Activated T-helper 1 cell treated with Interleukin-2 at 50 U/mL for 16 hours (primary cell): ENCODE data around the gene PPFIBP1.
"Not testable (repeated sequence)": the region's sequence is repeated elsewhere in the genome, so short reads cannot be mapped to it uniquely, and the experiment has no call there.

Experiments
- DNase-seq: peaks from one replicate; pipeline ENCODE4 v3.0.0-alpha.2; 2020; ENCODE audit warnings: low read depth

The PPFIBP1 gene

DNA sequence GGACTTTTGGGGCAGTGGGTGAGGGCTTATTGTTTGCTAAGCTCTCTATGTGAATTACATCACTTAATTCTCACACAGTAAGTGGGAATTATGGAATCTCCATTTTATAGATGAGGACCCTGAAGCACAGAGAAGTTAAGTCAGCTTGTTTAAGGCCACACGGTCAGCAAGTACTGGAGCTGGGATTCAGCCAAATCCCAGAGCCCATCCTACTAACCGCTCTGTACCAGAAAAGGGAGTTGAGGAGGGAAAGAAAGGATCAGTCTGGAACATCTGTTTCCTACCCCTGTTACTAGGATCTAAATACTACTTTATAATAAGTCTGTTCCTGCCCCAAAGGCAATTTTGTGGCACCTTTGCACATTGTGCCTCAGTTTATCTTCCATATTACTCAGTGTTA lies 42.6 kb downstream of the PPFIBP1 start:
- DNase-seq = no peak

GRCh38 chr12:27571463-27571862 lies 47.5 kb downstream of the PPFIBP1 start:
- DNase-seq = no peak

DNA sequence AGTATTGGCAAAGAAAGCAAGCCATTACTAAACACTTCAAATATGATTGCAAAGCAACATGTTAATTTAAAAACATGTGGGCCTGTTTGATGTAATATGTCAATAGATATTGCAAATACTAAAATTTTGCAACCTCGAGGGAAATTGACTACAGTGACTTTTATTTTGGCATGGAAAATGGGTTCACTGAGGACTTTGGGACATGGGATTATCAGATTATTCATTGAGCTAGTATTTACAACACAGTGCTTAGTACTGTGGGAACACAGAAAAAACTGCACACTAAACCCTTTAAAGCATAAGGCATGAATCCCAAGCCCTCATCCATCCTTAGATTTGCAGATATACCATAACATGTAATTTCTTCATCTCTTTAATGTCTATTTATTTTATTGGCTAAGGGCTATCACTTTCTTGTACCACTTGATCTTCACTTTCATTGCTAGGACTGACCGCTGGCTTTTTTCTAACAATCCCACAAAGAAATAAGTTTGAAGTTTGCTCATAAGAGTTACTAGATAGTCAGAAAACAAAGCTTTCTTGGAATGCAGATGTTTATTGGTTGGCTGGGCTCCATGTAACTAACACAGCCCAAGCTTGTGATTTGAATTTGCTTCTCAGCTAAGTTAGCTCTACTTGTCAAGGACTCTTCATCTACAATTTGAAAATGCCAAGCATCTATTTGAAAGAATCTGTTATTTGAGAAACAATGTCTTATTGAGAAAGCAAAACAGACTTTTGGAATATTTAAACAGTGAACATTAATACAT lies 48.7 kb downstream of the PPFIBP1 start:
- no peak for DNase-seq

DNA sequence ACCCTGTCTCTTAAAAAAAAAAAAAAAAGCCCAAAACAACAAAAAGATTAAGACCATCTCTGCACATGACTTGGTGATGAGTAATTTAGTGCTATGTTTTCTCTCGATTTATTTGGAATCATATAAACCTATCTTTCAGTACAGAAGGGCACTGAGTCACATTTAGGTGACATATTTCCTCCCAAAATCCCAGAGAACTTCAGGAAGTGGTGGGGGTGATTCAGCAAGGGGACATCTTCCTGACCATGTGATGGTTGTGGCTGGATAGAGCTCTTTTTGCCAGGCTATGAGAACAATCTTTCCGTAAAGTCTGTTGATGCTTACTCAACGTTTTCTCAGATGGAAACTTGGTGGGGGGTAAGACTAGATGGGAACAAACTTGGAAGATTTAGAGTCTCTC lies 50.0 kb downstream of the PPFIBP1 start:
- DNase-seq = no peak

- no peak for DNase-seq
Observed at GRCh38 chr12:27575090-27575761, 51.2 kb downstream of the PPFIBP1 start.

GRCh38 chr12:27575762-27576118 lies 51.7 kb downstream of the PPFIBP1 start:
- no peak for DNase-seq

DNA sequence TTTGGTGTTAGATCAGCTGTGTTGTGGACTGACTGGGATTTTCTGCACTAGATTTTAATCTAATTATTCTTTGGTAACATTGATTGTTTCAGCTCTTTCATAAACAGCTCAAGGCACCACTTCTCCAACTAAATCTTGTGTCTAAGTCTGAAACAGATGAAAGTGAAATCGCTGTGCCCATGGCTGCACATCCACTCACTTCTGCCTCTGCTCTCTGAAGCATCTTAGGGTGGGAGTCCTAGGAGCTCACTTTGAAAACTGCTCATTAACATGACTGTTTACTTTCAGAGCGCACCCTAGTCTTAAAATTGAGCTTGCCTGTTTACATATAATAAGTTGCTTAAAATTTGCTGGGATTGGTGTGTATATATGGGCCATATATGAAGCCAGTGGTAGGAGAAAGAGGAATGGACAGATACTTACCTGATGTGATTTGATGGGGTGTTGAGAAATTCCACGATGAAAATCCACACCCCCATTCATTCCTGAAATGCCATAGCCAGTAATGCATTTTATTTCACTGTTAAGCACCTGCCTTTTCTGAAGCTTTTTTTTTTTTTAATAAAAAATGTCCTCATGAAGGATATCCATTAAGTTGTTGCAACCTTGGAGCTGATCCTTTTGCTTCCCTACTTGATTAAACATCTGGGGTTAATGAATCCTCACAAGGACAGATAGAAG lies 52.8 kb downstream of the PPFIBP1 start:
- DNase-seq = no peak

GRCh38 chr12:27577688-27578087 lies 53.7 kb downstream of the PPFIBP1 start:
- DNase-seq = no peak

- DNase-seq = no peak
Observed at GRCh38 chr12:27578689-27579372, 54.8 kb downstream of the PPFIBP1 start.

GRCh38 chr12:27580561-27581330 lies 56.7 kb downstream of the PPFIBP1 start:
- no peak for DNase-seq

- not testable (repeated sequence) for DNase-seq
Observed at GRCh38 chr12:27581331-27581671, 57.3 kb downstream of the PPFIBP1 start.

DNA sequence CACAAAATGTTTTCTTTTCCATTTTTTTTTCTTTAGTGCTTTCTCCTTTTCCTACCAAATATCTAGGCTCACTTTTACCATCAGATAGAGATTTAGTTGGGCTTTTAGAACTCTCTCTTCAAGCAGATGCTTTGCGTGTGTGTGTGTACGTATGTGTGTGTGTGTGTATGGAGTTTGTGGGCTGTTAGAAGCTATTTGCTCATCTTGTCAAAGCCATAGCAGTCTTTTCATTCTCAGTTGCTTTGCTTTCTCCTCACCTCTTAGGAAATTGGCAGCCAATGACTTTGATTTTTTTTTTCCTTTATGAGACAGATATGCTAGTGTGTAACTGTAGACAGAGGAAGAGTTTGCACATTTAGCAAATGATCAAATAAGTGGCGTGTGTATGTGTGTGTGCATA lies 57.8 kb downstream of the PPFIBP1 start:
- not testable (repeated sequence) for DNase-seq

DNA sequence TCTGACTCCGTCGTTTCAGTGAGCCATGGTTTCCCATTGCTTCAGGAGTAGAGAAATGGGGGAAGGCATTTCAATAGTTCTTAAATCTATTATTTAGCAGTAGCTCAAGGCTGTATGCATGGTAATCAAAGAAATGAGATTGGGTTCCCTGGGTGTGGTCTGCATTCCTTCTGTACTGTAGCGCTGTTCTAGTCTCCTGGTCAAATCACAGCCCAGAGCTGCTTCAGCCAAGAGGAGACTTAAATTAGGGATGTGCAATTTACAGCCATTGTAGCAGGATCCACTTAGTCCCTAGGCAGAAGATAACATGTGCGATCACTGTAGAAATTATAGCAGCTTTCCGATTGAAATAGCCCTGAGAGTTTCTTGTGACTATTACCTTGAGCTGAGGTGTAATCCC lies 58.4 kb downstream of the PPFIBP1 start:
- DNase-seq = not testable (repeated sequence)

GRCh38 chr12:27583057-27583797 lies 59.2 kb downstream of the PPFIBP1 start:
- no peak for DNase-seq

- no peak for DNase-seq
Observed at GRCh38 chr12:27583981-27584380, 60.0 kb downstream of the PPFIBP1 start.

- no peak for DNase-seq
Observed at GRCh38 chr12:27585739-27586265, 61.8 kb downstream of the PPFIBP1 start.

DNA sequence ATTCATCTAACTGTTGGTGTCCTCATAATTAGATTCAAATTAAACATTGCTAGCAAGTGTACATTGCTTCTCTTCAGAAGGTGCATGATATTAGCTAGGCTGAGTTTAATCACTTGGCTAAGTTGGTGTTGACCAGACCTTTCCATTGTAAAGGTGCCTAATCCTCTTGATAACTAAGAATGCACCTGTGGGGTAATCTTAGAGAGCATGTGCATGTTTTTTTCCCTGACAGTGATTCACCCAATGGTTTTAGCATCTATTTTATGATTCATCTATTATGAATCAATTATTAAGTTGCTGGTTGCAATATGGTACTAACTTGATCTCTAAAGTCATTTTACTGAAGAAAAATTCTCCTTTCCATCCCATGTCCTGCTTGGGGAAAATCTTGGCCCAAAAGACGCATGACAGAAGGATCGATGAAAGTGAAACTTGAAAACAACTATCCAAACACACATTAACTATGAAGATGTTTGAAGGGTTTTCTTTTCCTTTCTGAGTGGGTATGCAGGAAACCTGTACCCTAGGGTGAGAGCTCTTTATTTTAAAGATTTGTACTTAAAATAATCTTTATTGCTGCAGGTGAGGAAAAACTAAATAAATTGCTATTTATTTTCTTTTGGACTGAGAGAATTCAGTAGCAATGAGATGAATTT lies 64.2 kb downstream of the PPFIBP1 start:
- not testable (repeated sequence) for DNase-seq

DNA sequence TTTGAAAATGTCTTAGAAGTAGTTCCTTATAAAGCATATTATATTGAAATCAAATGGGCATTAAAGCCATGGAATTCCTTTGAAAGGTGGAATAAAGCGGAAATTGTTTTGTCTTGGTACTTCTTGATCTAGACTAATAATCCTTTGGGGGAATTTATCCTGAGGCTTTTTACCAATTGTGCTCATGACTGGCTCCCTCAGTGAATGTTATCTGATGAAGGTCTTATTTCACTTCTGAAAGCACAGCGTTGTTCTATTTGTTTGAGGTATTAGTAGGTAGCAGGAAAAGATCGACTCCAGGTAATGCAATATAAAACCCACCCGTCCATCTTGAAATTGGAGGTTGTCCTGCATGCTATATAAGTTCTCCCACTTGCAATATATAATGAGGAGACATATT lies 64.8 kb downstream of the PPFIBP1 start:
- no peak for DNase-seq

- DNase-seq = no peak
Observed at GRCh38 chr12:27589419-27589818, 65.4 kb downstream of the PPFIBP1 start.

GRCh38 chr12:27591698-27592097 lies 67.7 kb downstream of the PPFIBP1 start:
- not testable (repeated sequence) for DNase-seq
